ENCODE results near the gene ARHGEF9.

- TF ChIP-seq CTCF (IDR thresholded peaks at IDR 0.05) = no peak
- no peak for TF ChIP-seq POLR2A (IDR thresholded peaks at IDR 0.05)
These were observed 47.7 kb downstream of the ARHGEF9 start for GRCh38 chrX:63737131-63737921.
